Kidney (tissue), 14 donors: ENCODE measurements around the gene C20orf202. TPM values are rescaled to one million over a fixed set of nuclear protein-coding genes. Genes with fewer than 3 reads are reported as not detected.

Source experiments
- DNase-seq, 5 donors: peaks; one replicate each; pipeline ENCODE4 v3.0.0-alpha.2; 2013 to 2020
- FAIRE-seq: peaks from 2 replicates; lab custom pipeline; 2012; peaks lifted over from hg19 to GRCh38; lab: Jason Lieb, UNC
- H3K27ac ChIP-seq, 2 donors: one replicate each; pipeline ENCODE4 v1.7.0; 2013; ENCODE audit warnings: low read depth in 2 of 2, low read length in 2 of 2, inconsistent platforms in 1 of 2
- H3K27me3 ChIP-seq: one replicate; pipeline ENCODE4 v1.7.1; 2013; ENCODE audit warnings: low read length, inconsistent platforms; ENCODE audit not compliant: control insufficient read depth, insufficient read depth
- H3K36me3 ChIP-seq, 3 donors: one replicate each; pipeline versions ENCODE4 v1.7.0 to v1.7.1; 2013; ENCODE audit warnings: low read length in 3 of 3, control low read depth in 1 of 3, inconsistent platforms in 1 of 3; ENCODE audit not compliant: insufficient read depth in 3 of 3, control insufficient read depth in 2 of 3
- H3K4me1 ChIP-seq, 3 donors: one replicate each; pipeline versions ENCODE4 v1.7.0 to v1.7.1; 2013; ENCODE audit warnings: low read length in 3 of 3, inconsistent platforms in 1 of 3, low read depth in 1 of 3; ENCODE audit not compliant: control insufficient read depth in 2 of 3, insufficient read depth in 2 of 3
- H3K4me3 ChIP-seq, 3 donors: one replicate each; pipeline versions ENCODE4 v1.7.0 to v1.8.1; 2013; ENCODE audit warnings: low read length in 3 of 3, control low read depth in 1 of 3, inconsistent platforms in 1 of 3
- H3K9ac ChIP-seq, 3 donors: one replicate each; pipeline versions ENCODE4 v1.7.0 to v1.7.1; 2013; ENCODE audit warnings: low read length in 3 of 3, control low read depth in 1 of 3, inconsistent platforms in 1 of 3
- H3K9me3 ChIP-seq, 3 donors: one replicate each; pipeline versions ENCODE4 v1.7.0 to v1.7.1; 2013; ENCODE audit warnings: low read length in 3 of 3, control low read depth in 1 of 3, inconsistent platforms in 1 of 3; ENCODE audit not compliant: control insufficient read depth in 2 of 3, insufficient read depth in 1 of 3
- intact Hi-C: fragments of 100-400 bp; cut with DNase I; formaldehyde crosslinking; loops from one replicate; pipeline ENCODE4 v1.11.1; 2022
- polyA plus RNA-seq: library from polyadenylated mRNA; stranded (reverse); fragments of 350-450 nt; fragmentation: Illumina TruSeq; extraction: RNeasy Lipid Tissue Mini Kit (QIAGEN cat#74804); gene quantifications from one replicate; pipeline ENCODE4 v1.2.3, GENCODE V29; 2014; ENCODE audit warnings: low read depth, low replicate concordance; ENCODE audit not compliant: insufficient read depth
- total RNA-seq: library from RNA; stranded (reverse); fragmentation: NEBNext Ultra II Directional; extraction: Animal tissue kit (Norgen Biotek cat#: 25700); gene quantifications from one replicate; pipeline ENCODE4 v1.2.1, GENCODE V29; 2021
- TF ChIP-seq, protein P1 (sequence below): IDR thresholded peaks from 3 replicates; pipeline ENCODE4 v1.5.1; 2012; ENCODE audit warnings: mild to moderate bottlenecking, moderate library complexity, borderline replicate concordance; ENCODE audit not compliant: insufficient read depth; ENCODE audit errors: extremely low read depth
- donor health status: control.
- donor health status: control.
- donor health status: control.
- donor health status: control.
- donor health status: control.
- donor health status: DM: yes; HTN: yes; CAD: no.
- donor health status: Normal renal cell carcinoma (clear cell type).

C20orf202 gene
- total and polyA plus RNA-seq, 2 donors from 2014 or later = 0.16 to 0.73 TPM

DNA sequence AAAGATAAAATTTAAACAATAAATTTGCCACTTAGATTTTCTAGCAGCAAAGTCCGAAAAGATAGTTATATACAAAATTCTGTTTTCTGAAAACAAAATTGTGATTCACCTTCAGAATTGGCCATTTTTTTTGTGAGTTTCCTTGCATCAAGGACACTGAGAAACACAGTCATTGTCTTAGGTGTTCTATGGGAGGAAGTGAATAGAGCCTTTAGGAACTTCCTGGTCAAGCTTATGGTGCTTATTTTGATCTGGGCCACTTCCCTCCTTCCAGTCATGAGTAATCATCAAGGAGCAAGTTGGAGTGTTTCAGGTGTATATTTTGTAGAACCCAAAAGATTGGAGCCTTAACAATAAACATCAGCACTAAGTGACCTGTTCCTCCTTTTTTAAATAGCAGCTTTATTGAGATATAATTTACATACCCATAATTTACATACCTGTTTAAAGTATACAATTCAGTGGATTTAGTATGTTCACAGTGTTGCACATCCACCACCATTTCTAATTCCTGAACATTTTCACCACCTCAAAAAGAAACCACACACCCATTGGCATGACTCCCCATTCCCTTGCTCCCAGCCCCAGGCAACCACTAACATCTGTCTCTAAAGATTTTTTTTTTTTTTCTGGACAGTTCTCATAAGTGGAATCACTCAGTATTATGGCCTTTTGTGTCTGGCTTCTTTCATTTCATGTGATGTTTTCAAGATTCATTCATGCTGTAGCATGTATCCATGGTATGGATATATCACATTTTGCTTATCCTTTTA is 36.1 kb upstream of the C20orf202 start:
- no peak for DNase-seq
- no peak for FAIRE-seq
- no peak overlapping the region for H3K27ac ChIP-seq

DNA sequence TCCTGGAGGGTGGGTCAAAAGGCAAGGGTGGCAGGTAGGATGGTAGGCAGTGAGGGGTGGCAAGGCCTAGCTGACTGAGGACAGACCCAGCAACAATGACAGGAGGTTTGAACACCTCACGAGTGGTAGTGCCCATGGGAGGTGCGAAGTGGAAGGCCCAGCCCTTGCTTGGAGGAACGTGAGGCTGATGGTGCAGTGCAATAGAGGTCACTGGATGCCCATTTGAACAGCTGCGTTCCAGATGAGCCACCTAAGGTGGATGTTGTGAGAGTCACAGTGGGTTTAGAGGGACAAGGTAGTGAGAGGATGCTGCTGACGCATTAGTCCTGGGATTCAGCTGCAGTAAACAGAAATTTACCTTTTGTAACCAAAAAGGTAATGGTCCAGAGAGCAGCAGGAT is 34.0 kb upstream of the C20orf202 start:
- H3K9ac ChIP-seq = no peak overlapping the region
- H3K4me3 ChIP-seq = no peak overlapping the region
- TF ChIP-seq, protein P1, sequence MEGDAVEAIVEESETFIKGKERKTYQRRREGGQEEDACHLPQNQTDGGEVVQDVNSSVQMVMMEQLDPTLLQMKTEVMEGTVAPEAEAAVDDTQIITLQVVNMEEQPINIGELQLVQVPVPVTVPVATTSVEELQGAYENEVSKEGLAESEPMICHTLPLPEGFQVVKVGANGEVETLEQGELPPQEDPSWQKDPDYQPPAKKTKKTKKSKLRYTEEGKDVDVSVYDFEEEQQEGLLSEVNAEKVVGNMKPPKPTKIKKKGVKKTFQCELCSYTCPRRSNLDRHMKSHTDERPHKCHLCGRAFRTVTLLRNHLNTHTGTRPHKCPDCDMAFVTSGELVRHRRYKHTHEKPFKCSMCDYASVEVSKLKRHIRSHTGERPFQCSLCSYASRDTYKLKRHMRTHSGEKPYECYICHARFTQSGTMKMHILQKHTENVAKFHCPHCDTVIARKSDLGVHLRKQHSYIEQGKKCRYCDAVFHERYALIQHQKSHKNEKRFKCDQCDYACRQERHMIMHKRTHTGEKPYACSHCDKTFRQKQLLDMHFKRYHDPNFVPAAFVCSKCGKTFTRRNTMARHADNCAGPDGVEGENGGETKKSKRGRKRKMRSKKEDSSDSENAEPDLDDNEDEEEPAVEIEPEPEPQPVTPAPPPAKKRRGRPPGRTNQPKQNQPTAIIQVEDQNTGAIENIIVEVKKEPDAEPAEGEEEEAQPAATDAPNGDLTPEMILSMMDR = no peak
- H3K4me1 ChIP-seq = no peaks in the 10 kb centered on the region
- peaks cover 16 to 58% (median 52%) of the 10 kb centered on the region in 3 donors for H3K36me3 ChIP-seq
- FAIRE-seq = no peak
- no peak overlapping the region for H3K27ac ChIP-seq
- DNase-seq = no peak
- H3K9me3 ChIP-seq = no peaks in the 10 kb centered on the region
- H3K27me3 ChIP-seq = no peaks in the 10 kb centered on the region
- intact Hi-C loops = no loop called here

More for the DNA sequence above, 36.1 kb upstream of the C20orf202 start:
- TF ChIP-seq, protein P1 = no peak
- H3K4me1 ChIP-seq = no peaks in the 10 kb centered on the region
- H3K27me3 ChIP-seq = no peaks in the 10 kb centered on the region
- H3K9me3 ChIP-seq = no peaks in the 10 kb centered on the region
- H3K36me3 ChIP-seq = peaks cover 16 to 70% (median 55%) of the 10 kb centered on the region in 3 donors
- H3K4me3 ChIP-seq = no peak overlapping the region
- H3K9ac ChIP-seq = no peak overlapping the region
- intact Hi-C loops = no loop called here

DNA sequence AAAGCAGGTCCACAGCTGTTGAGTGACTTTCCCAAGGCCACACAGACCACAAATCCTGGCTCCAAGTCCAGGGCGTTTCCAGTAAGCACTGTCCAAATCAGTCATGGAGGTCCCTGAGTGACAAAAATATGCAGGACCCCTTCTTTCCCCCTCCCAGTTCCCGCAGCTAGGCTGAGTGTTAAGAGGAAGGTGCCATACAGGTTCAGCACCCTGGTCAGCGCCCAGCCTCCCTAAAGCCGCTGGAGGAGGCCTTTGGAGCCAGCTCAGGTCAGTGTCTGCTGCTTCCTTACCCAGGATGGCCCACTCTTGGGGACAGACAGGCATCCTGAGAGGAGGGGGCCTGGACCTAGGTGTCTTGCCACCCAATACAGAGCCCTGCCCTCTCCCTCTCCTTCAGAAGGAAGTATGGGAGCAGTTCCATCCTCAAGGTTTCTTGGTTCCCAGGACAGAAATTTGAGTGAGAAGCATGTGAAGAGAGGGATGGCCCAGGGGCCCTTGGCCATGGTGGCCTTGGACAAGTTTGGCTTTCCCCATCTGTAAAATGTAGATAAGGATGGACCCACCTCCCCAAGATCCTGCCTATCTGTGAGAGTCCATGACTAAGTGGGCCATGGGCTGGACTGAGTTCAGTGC is 31.7 kb upstream of the C20orf202 start:
- H3K36me3 ChIP-seq = peaks cover 9 to 36% (median 30%) of the 10 kb centered on the region in 3 donors
- intact Hi-C loops = no loop called here
- no peak overlapping the region for H3K4me3 ChIP-seq
- H3K4me1 ChIP-seq = no peaks in the 10 kb centered on the region
- H3K27ac ChIP-seq = no peak overlapping the region
- H3K27me3 ChIP-seq = no peaks in the 10 kb centered on the region
- no peaks in the 10 kb centered on the region for H3K9me3 ChIP-seq
- no peak overlapping the region for H3K9ac ChIP-seq
- FAIRE-seq (no peak), DNase-seq (peak in 4 of 5 donors; percentile 54 to 79 (median 62))
- TF ChIP-seq, protein P1 = no peak
